Loucy (cell line): ENCODE results near the gene PCDH7.

ENCODE experiments used
- H2AFZ ChIP-seq: fragments of 200-600 bp; sonication (generic); 2 replicates; pipeline ENCODE4 v1.6.0; 2016; ENCODE audit warnings: antibody characterized with exemption, mild to moderate bottlenecking, low read length, moderate library complexity
- H3F3A ChIP-seq: fragments of 200-600 bp; 2 replicates; pipeline ENCODE4 v1.6.0; 2016; ENCODE audit warnings: antibody characterized with exemption, low read depth, mild to moderate bottlenecking
- H3K27me3 ChIP-seq: fragments of 200-600 bp; sonication (generic); 2 replicates; pipeline ENCODE4 v1.6.1; 2014; ENCODE audit warnings: low read length, mild to moderate bottlenecking; ENCODE audit not compliant: insufficient read depth, poor library complexity, severe bottlenecking
- H3K36me3 ChIP-seq: fragments of 200-600 bp; sonication (generic); 2 replicates; pipeline ENCODE4 v1.6.1; 2016; ENCODE audit warnings: low read length; ENCODE audit not compliant: insufficient read depth
- H3K4me1 ChIP-seq: fragments of 200-600 bp; sonication (generic); 2 replicates; pipeline ENCODE4 v1.5.1; 2014; ENCODE audit warnings: low read length, mild to moderate bottlenecking; ENCODE audit not compliant: insufficient read depth, poor library complexity, severe bottlenecking
- H3K4me2 ChIP-seq: fragments of 200-600 bp; sonication (generic); 2 replicates; pipeline ENCODE4 v1.6.0; 2014; ENCODE audit warnings: antibody characterized with exemption, low read length, low read depth, mild to moderate bottlenecking; ENCODE audit not compliant: poor library complexity, severe bottlenecking
- H3K4me3 ChIP-seq: fragments of 200-600 bp; sonication (generic); 2 replicates; pipeline ENCODE4 v1.5.1; 2014; ENCODE audit warnings: low read length, mild to moderate bottlenecking, mixed read lengths; ENCODE audit not compliant: poor library complexity, severe bottlenecking
- H3K79me2 ChIP-seq: fragments of 200-600 bp; sonication (generic); 2 replicates; pipeline ENCODE4 v1.6.1; 2014; ENCODE audit warnings: low read length; ENCODE audit not compliant: insufficient read depth
- H3K9ac ChIP-seq: fragments of 200-600 bp; sonication (generic); 2 replicates; pipeline ENCODE4 v1.6.0; 2014; ENCODE audit warnings: mild to moderate bottlenecking, low read depth, low read length, moderate library complexity; ENCODE audit not compliant: poor library complexity, severe bottlenecking
- H3K9me2 ChIP-seq: fragments of 200-600 bp; sonication (generic); replicated peaks from 2 replicates; pipeline ENCODE4 v1.6.1; 2016; ENCODE audit warnings: low read depth, low read length, mixed read lengths
- H3K9me3 ChIP-seq: fragments of 200-600 bp; sonication (generic); 2 replicates; pipeline ENCODE4 v1.6.1; 2014; ENCODE audit warnings: mild to moderate bottlenecking, antibody characterized with exemption, low read length, low read depth; ENCODE audit not compliant: insufficient read depth
- H4K20me1 ChIP-seq: fragments of 200-600 bp; sonication (generic); 2 replicates; pipeline ENCODE4 v1.6.0; 2014; ENCODE audit warnings: antibody characterized with exemption, low read length, mild to moderate bottlenecking; ENCODE audit not compliant: insufficient read depth, poor library complexity, severe bottlenecking
- CTCF ChIP-seq: fragments of 200-600 bp; sonication (generic); conservative IDR thresholded peaks from 2 replicates; pipeline ENCODE4 v1.5.1; 2014; ENCODE audit warnings: mild to moderate bottlenecking, antibody characterized with exemption, low read length
- EZH2phosphoT487 ChIP-seq: fragments of 200-600 bp; IDR thresholded peaks from 2 replicates; pipeline ENCODE4 v1.6.1; 2018; ENCODE audit warnings: antibody characterized with exemption, mild to moderate bottlenecking, moderate library complexity, borderline replicate concordance

The PCDH7 gene

GRCh38 chr4:30763321-30763727 lies 43.2 kb downstream of the PCDH7 start:
- Histone ChIP-seq H3K36me3 (no peaks in the 10 kb centered on the region), H4K20me1 (no peaks in the 10 kb centered on the region), H3K9me2 (no peaks in the 10 kb centered on the region), H3K4me2 (no peak overlapping the region), H3F3A (no peaks in the 10 kb centered on the region), H3K9ac (no peak overlapping the region), H3K27me3 (no peaks in the 10 kb centered on the region), H3K9me3 (no peaks in the 10 kb centered on the region), H3K4me3 (no peak overlapping the region), H3K79me2 (no peaks in the 10 kb centered on the region), H3K4me1 (no peaks in the 10 kb centered on the region), H2AFZ (no peak overlapping the region)
- TF ChIP-seq CTCF (no peak), EZH2phosphoT487 (no peak)

GRCh38 chr4:30765022-30765421 lies 44.9 kb downstream of the PCDH7 start:
- H3K9me3 ChIP-seq = no peaks in the 10 kb centered on the region
- no peaks in the 10 kb centered on the region for H3K27me3 ChIP-seq
- H3K36me3 ChIP-seq = no peaks in the 10 kb centered on the region
- no peaks in the 10 kb centered on the region for H3F3A ChIP-seq
- H3K9me2 ChIP-seq = no peaks in the 10 kb centered on the region
- H3K4me3 ChIP-seq = no peak overlapping the region
- TF ChIP-seq CTCF = no peak
- no peak for TF ChIP-seq EZH2phosphoT487
- H3K4me1 ChIP-seq = no peaks in the 10 kb centered on the region
- no peak overlapping the region for H3K4me2 ChIP-seq
- no peak overlapping the region for H3K9ac ChIP-seq
- H3K79me2 ChIP-seq = no peaks in the 10 kb centered on the region
- H4K20me1 ChIP-seq = no peaks in the 10 kb centered on the region
- no peak overlapping the region for H2AFZ ChIP-seq

GRCh38 chr4:30767147-30767845 lies 47.1 kb downstream of the PCDH7 start:
- Histone ChIP-seq H3K4me3 (no peak overlapping the region), H3K36me3 (no peaks in the 10 kb centered on the region), H3K9me3 (no peaks in the 10 kb centered on the region), H3K9ac (no peak overlapping the region), H3K9me2 (no peaks in the 10 kb centered on the region), H3K79me2 (no peaks in the 10 kb centered on the region), H3K4me1 (no peaks in the 10 kb centered on the region), H4K20me1 (no peaks in the 10 kb centered on the region), H3F3A (no peaks in the 10 kb centered on the region), H3K27me3 (no peaks in the 10 kb centered on the region), H3K4me2 (no peak overlapping the region), H2AFZ (no peak overlapping the region)
- TF ChIP-seq EZH2phosphoT487 = no peak
- TF ChIP-seq CTCF = no peak
